Mesodermal cell (in vitro differentiated cells): ENCODE data around the gene DEAF1.

Experiments
- H3K27ac ChIP-seq: 2 replicates; pipeline ENCODE4 v1.7.0; 2013; ENCODE audit warnings: mild to moderate bottlenecking, low read depth, low read length, moderate library complexity; ENCODE audit not compliant: severe bottlenecking
- H3K36me3 ChIP-seq: 2 replicates; pipeline ENCODE4 v1.7.1; 2013; ENCODE audit warnings: mild to moderate bottlenecking, low read length, moderate library complexity; ENCODE audit not compliant: control insufficient read depth, insufficient read depth
- H3K4me1 ChIP-seq: one replicate; pipeline ENCODE4 v1.7.1; 2013; ENCODE audit warnings: mild to moderate bottlenecking, low read length; ENCODE audit not compliant: insufficient read depth, control insufficient read depth, poor library complexity, severe bottlenecking
- H3K4me3 ChIP-seq: 2 replicates; pipeline ENCODE4 v1.7.0; 2013; ENCODE audit warnings: low read length, control low read depth, mild to moderate bottlenecking; ENCODE audit not compliant: insufficient read depth, poor library complexity, severe bottlenecking; ENCODE audit errors: extremely low read depth
- H3K9me3 ChIP-seq: 2 replicates; pipeline ENCODE4 v1.7.1; 2013; ENCODE audit warnings: mild to moderate bottlenecking, low read length, moderate library complexity; ENCODE audit not compliant: control insufficient read depth
- WGBS, 2 experiments: methylation state at CpG; one replicate each; pipeline ENCODE4 v1.1.5; 2013; ENCODE audit warnings: missing lambda C conversion rate in 2 of 2; ENCODE audit not compliant: insufficient coverage in 2 of 2; 5-methylcytosine and 5-hydroxymethylcytosine counted together

DEAF1 gene

GRCh38 chr11:641806-642370 is 53.1 kb downstream of the DEAF1 start:
- Histone ChIP-seq H3K4me1 (peaks cover 15% of the 10 kb centered on the region), H3K27ac (no peak overlapping the region), H3K9me3 (no peaks in the 10 kb centered on the region), H3K36me3 (peaks cover 23% of the 10 kb centered on the region), H3K4me3 (no peak overlapping the region)
- 95% methylated on average over 14 to 18 of the region's 19 CpGs for WGBS, 2 experiments

- Histone ChIP-seq H3K36me3 (peaks cover 11% of the 10 kb centered on the region), H3K27ac (no peak overlapping the region), H3K4me3 (no peak overlapping the region), H3K4me1 (peaks cover 15% of the 10 kb centered on the region), H3K9me3 (no peaks in the 10 kb centered on the region)
- 34 to 47% methylated on average over 21 to 23 of the region's 69 CpGs for WGBS, 2 experiments
Measured at GRCh38 chr11:640021-640706, 54.9 kb downstream of the DEAF1 start.

GRCh38 chr11:639332-639955 is 55.6 kb downstream of the DEAF1 start:
- 8 to 10% methylated on average over 58 to 59 of the region's 80 CpGs for WGBS, 2 experiments
- Histone ChIP-seq H3K27ac (no peak overlapping the region), H3K36me3 (peaks cover 11% of the 10 kb centered on the region), H3K4me3 (no peak overlapping the region), H3K4me1 (peaks cover 15% of the 10 kb centered on the region), H3K9me3 (no peaks in the 10 kb centered on the region)

GRCh38 chr11:638631-639331 is 56.2 kb downstream of the DEAF1 start:
- Histone ChIP-seq H3K4me1 (peaks cover 15% of the 10 kb centered on the region), H3K9me3 (no peaks in the 10 kb centered on the region), H3K27ac (peak overlapping the region; percentile 45), H3K4me3 (no peak overlapping the region), H3K36me3 (peaks cover 4% of the 10 kb centered on the region)
- 6 to 8% methylated on average over 18 to 24 of the region's 28 CpGs for WGBS, 2 experiments

GRCh38 chr11:637593-638521 is 57.2 kb downstream of the DEAF1 start:
- 5 to 7% methylated on average over 45 to 52 of the region's 55 CpGs for WGBS, 2 experiments
- Histone ChIP-seq H3K9me3 (no peaks in the 10 kb centered on the region), H3K4me3 (peak overlapping the region; percentile 11), H3K27ac (no peak overlapping the region), H3K36me3 (no peaks in the 10 kb centered on the region), H3K4me1 (peaks cover 15% of the 10 kb centered on the region)

GRCh38 chr11:637333-637592 is 57.8 kb downstream of the DEAF1 start:
- Histone ChIP-seq H3K4me3 (peak overlapping the region; percentile 11), H3K27ac (no peak overlapping the region), H3K9me3 (no peaks in the 10 kb centered on the region), H3K36me3 (no peaks in the 10 kb centered on the region), H3K4me1 (peaks cover 15% of the 10 kb centered on the region)
- WGBS, 2 experiments, result 2% methylated on average over 34 of the region's 34 CpGs

- Histone ChIP-seq H3K27ac (no peak within 1 kb of the TSS), H3K4me3 (peak within 1 kb of the TSS; percentile 11), H3K36me3 (no peaks in the 10 kb centered on the region), H3K9me3 (no peaks in the 10 kb centered on the region), H3K4me1 (peaks cover 15% of the 10 kb centered on the region)
- WGBS, 2 experiments, result 26 to 28% methylated on average over 35 to 74 of the region's 100 CpGs
Measured at GRCh38 chr11:636511-637332, 58.3 kb downstream of the DEAF1 start, which contains the start of gene DRD4. DRD4 (plus strand) TSS chr11:637269; CDS start chr11:637305, 36 bp downstream.

GRCh38 chr11:635945-636510 is 59.0 kb downstream of the DEAF1 start:
- Histone ChIP-seq H3K27ac (no peak overlapping the region), H3K4me1 (peaks cover 15% of the 10 kb centered on the region), H3K9me3 (no peaks in the 10 kb centered on the region), H3K4me3 (no peak overlapping the region), H3K36me3 (no peaks in the 10 kb centered on the region)
- 71 to 72% methylated on average over 22 of the region's 22 CpGs for WGBS, 2 experiments

- no peak overlapping the region for H3K27ac ChIP-seq
- H3K9me3 ChIP-seq, result no peaks in the 10 kb centered on the region
- peaks cover 8% of the 10 kb centered on the region for H3K4me1 ChIP-seq
- WGBS, 2 experiments, result 81 to 100% methylated on average over 1 to 4 of the region's 5 CpGs
- no peaks in the 10 kb centered on the region for H3K36me3 ChIP-seq
- no peak overlapping the region for H3K4me3 ChIP-seq
Measured at GRCh38 chr11:630871-631270, 64.2 kb downstream of the DEAF1 start.
